ENCODE results near the gene IFNA1. TPM values are rescaled to one million over a fixed set of nuclear protein-coding genes. Genes with fewer than 3 reads are reported as not detected.
A peak's percentile ranks its signal among the peaks of the same experiment; 100 is the strongest.

Gene IFNA1
- total and polyA plus RNA-seq, 7 donors, result not detected

- TF ChIP-seq CTCF (IDR thresholded peaks at IDR 0.05), result peak; percentile 32
- H3K9me3 ChIP-seq, result peaks cover 7% of the 10 kb centered on the region
- DNase-seq (no peak), ATAC-seq (no peak)
- intact Hi-C loops (cut with DNase I), result loop anchor here in 1 of 2 donors (10.0 kb wide), 1 partner anchor 329 kb away; no protein-coding TSS in a partner anchor
- no peaks in the 10 kb centered on the region for H3K36me3 ChIP-seq (ENCODE audit: insufficient read depth in 1 of 2, low read depth in 1 of 2)
- no peaks in the 10 kb centered on the region for H3K27me3 ChIP-seq (ENCODE audit: insufficient read depth in 3 of 3, low read length in 2 of 3)
- no peaks in the 10 kb centered on the region for H3K4me1 ChIP-seq
- no peak overlapping the region for H3K27ac ChIP-seq
- H3K4me3 ChIP-seq, result no peak overlapping the region
Measured at GRCh38 chr9:21465859-21466518, 25.8 kb downstream of the IFNA1 start.

- no peak for DNase-seq
- intact Hi-C loops (cut with DNase I), result loop anchor here in 1 of 2 donors (5.0 kb wide), 1 partner anchor 317 kb away; no protein-coding TSS in a partner anchor
- H3K27ac ChIP-seq, result no peak overlapping the region
- 81 to 86% (median 83%) methylated on average over 5 of the region's 5 CpGs for WGBS, 3 donors
- H3K36me3 ChIP-seq (ENCODE audit: insufficient read depth in 1 of 2, low read depth in 1 of 2), result no peaks in the 10 kb centered on the region
- no peaks in the 10 kb centered on the region for H3K9me3 ChIP-seq
- ATAC-seq, result no peak
- no peak overlapping the region for H3K4me3 ChIP-seq
- no peaks in the 10 kb centered on the region for H3K4me1 ChIP-seq
- H3K27me3 ChIP-seq (ENCODE audit: insufficient read depth in 3 of 3, low read length in 2 of 3), result peaks cover 0 to 5% (median 0%) of the 10 kb centered on the region in 3 donors
- no peak for TF ChIP-seq CTCF (IDR thresholded peaks at IDR 0.05)
Measured at GRCh38 chr9:21470126-21470525, 29.9 kb downstream of the IFNA1 start.

- Histone ChIP-seq H3K36me3 (ENCODE audit: insufficient read depth in 1 of 2, low read depth in 1 of 2) (no peaks in the 10 kb centered on the region), H3K27ac (no peak overlapping the region), H3K9me3 (no peaks in the 10 kb centered on the region), H3K27me3 (ENCODE audit: insufficient read depth in 3 of 3, low read length in 2 of 3) (peaks cover 0 to 6% (median 0%) of the 10 kb centered on the region in 3 donors), H3K4me3 (no peak overlapping the region), H3K4me1 (no peaks in the 10 kb centered on the region)
- no peak for DNase-seq
- no peak for TF ChIP-seq CTCF (IDR thresholded peaks at IDR 0.05)
- ATAC-seq, result no peak
- WGBS, 3 donors, result 85 to 88% (median 86%) methylated on average over 3 of the region's 3 CpGs
- intact Hi-C loops (cut with DNase I), result loop anchor here in 1 of 2 donors (5.0 kb wide), 1 partner anchor 314 kb away; no protein-coding TSS in a partner anchor
Measured at GRCh38 chr9:21473236-21473635, 33.0 kb downstream of the IFNA1 start.

- intact Hi-C loops (cut with DNase I), result no loop called here
Measured at GRCh38 chr9:21477466-21477865, 37.2 kb downstream of the IFNA1 start.

More at GRCh38 chr9:21477466-21477865, 37.2 kb downstream of the IFNA1 start:
- no peak for DNase-seq
- ATAC-seq, result no peak
- no peak overlapping the region for H3K4me3 ChIP-seq
- TF ChIP-seq CTCF (IDR thresholded peaks at IDR 0.05), result no peak
- H3K27ac ChIP-seq, result no peak overlapping the region
- no peaks in the 10 kb centered on the region for H3K36me3 ChIP-seq (ENCODE audit: insufficient read depth in 1 of 2, low read depth in 1 of 2)
- H3K27me3 ChIP-seq (ENCODE audit: insufficient read depth in 3 of 3, low read length in 2 of 3), result peaks cover 0 to 6% (median 0%) of the 10 kb centered on the region in 3 donors
- WGBS, 3 donors, result 68 to 77% (median 70%) methylated on average over 2 of the region's 2 CpGs
- H3K4me1 ChIP-seq, result no peaks in the 10 kb centered on the region
- no peaks in the 10 kb centered on the region for H3K9me3 ChIP-seq
